Measurements from ENCODE around the gene PCYT1A.

The PCYT1A gene

GRCh38 chr3:196326936-196327335 is 39.4 kb upstream of the PCYT1A start:
- no peak overlapping the region for H3K4me3 ChIP-seq (ENCODE audit: low read depth, low read length)
- no peak for TF ChIP-seq CTCF (IDR thresholded peaks at IDR 0.05; ENCODE audit: borderline replicate concordance, insufficient read depth, low read depth, low read length)

GRCh38 chr3:196323691-196324090 is 36.2 kb upstream of the PCYT1A start:
- no peak overlapping the region for H3K4me3 ChIP-seq (ENCODE audit: low read depth, low read length)
- peak; percentile 11; the same call in 1 of the 2 replicates for TF ChIP-seq CTCF (IDR thresholded peaks at IDR 0.05; ENCODE audit: borderline replicate concordance, insufficient read depth, low read depth, low read length)

- H3K4me3 ChIP-seq (ENCODE audit: low read depth, low read length), result no peak overlapping the region
- no peak for TF ChIP-seq CTCF (IDR thresholded peaks at IDR 0.05; ENCODE audit: borderline replicate concordance, insufficient read depth, low read depth, low read length)
Measured at GRCh38 chr3:196323016-196323415, 35.5 kb upstream of the PCYT1A start.

GRCh38 chr3:196321162-196321561 is 33.6 kb upstream of the PCYT1A start:
- no peak for TF ChIP-seq CTCF (IDR thresholded peaks at IDR 0.05; ENCODE audit: borderline replicate concordance, insufficient read depth, low read depth, low read length)
- H3K4me3 ChIP-seq (ENCODE audit: low read depth, low read length), result no peak overlapping the region

- no peak for TF ChIP-seq CTCF (IDR thresholded peaks at IDR 0.05; ENCODE audit: borderline replicate concordance, insufficient read depth, low read depth, low read length)
Measured at GRCh38 chr3:196320137-196320536, 32.6 kb upstream of the PCYT1A start.

GRCh38 chr3:196317687-196318467 is 30.4 kb upstream of the PCYT1A start, which contains the start of gene DYNLT2B:
TSS of gene DYNLT2B (minus strand) at chr3:196318240. CDS start at chr3:196318152, 88 bp downstream.
- 0 out of 2 replicates have a peak, but pooled peaks have one; percentile 7 for TF ChIP-seq CTCF (IDR thresholded peaks at IDR 0.05; ENCODE audit: borderline replicate concordance, insufficient read depth, low read depth, low read length)
- H3K4me3 ChIP-seq (ENCODE audit: low read depth, low read length), result peak within 1 kb of the TSS; percentile 93

More at GRCh38 chr3:196320137-196320536, 32.6 kb upstream of the PCYT1A start:
- H3K4me3 ChIP-seq (ENCODE audit: low read depth, low read length), result no peak overlapping the region

- peak overlapping the region; percentile 93 for H3K4me3 ChIP-seq (ENCODE audit: low read depth, low read length)
Measured at GRCh38 chr3:196316799-196317686, 29.5 kb upstream of the PCYT1A start.

Data from GM12875 (cell line).